Activated CD8-positive, alpha-beta memory T cell treated with anti-CD3 and anti-CD28 coated beads, Interleukin-2, amount 50 U/mL, for 24 hours (primary cell): Measurements from ENCODE around the gene ZNF428.
A peak's percentile ranks its signal among the peaks of the same experiment; 100 is the strongest.
"Not testable (repeated sequence)": the region's sequence is repeated elsewhere in the genome, so short reads cannot be mapped to it uniquely, and the experiment has no call there.

Source experiments
- DNase-seq: peaks from one replicate; pipeline ENCODE4 v3.0.0-alpha.2; 2020; ENCODE audit errors: extremely low read depth

Gene ZNF428

DNA sequence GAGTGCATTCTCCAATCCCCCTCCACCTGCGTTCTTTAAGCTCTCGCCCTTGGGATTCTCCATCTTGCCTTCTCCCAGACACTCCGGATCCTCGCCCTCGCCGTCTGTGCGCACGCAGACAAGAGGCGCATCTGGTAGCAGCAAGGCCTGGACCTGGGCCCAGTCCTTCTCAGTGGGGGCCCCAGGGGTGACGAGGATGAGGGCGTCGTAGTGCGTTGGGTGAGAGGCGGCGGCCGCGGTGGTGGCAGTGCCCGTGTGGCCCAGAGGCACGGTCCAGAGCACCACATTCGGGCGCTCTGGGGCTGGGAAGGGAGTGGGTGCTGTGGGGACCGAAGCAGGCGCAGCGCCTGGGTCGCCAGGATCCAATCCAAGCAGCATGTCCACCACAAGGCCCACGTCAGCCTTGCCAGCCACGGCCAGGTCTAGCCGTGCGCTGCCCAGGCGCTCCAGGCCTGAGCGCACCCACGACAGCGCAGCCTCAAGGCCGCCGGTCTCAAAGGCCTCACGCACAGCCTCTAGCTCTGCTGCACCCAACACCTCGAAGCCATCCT is 26.6 kb downstream of the ZNF428 start:
- no peak for DNase-seq

- no peak for DNase-seq
Observed at GRCh38 chr19:43591904-43592772, 27.3 kb downstream of the ZNF428 start.

GRCh38 chr19:43589678-43590077 is 29.8 kb downstream of the ZNF428 start:
- no peak for DNase-seq

DNA sequence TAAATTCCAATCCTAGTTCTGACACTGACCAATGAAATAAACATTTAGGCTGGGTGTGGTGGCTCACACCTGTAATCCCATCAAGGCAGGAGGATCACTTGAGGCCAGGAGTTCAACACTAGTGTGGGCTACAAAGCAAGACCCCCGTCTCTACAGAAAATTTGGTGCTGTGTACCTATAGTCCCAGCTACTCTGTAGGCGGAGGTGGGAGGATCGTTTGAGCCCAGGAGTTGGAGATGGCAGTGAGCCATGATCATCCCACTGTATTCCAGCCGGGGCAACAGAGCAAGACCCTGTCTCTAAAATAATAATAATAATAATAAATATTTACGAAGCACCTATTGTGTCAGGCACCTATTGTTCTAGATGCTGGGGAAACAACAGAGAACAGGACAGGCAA is 30.2 kb downstream of the ZNF428 start:
- DNase-seq, result no peak

DNA sequence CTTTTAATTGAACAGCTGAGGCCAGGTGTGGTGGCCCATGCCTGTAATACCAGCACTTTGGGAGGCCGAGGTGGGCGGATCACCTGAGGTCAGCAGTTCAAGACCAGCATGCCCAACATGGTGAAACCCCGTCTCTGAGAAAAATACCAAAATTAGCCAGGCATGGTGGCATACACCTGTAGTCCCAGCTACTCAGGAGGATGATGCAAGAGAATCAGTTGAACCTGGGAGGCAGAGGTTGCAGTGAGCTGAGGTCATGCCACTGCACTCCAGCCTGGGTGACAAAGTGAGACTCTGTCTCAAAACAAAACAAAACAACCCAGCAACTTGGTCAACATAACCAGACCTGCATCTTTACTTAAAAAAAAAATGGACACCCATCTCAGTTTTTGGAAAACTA is 32.4 kb downstream of the ZNF428 start:
- DNase-seq, result not testable (repeated sequence)

- no peak for DNase-seq
Observed at GRCh38 chr19:43586346-43586745, 33.1 kb downstream of the ZNF428 start.

DNA sequence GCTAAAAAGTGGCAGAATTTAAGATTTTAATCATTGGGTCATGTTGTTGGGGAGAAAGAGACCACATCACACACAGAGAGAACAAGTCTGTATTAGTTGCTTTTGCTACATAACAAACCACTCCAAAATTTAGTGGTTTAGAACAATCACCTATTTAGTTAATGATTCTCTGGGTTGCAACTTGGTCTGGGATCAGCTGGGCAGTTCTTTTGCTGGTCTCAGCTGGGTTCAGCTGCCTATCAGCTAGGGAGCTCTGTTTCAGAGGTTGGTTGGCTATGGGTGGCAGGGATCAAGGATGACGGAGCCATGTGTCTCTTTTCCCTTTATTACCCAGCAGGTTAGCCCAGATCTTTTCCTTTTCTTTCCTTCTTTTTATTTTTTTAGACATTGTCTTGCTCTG is 34.9 kb downstream of the ZNF428 start:
- no peak for DNase-seq

GRCh38 chr19:43582495-43582894 is 36.9 kb downstream of the ZNF428 start:
- no peak for DNase-seq

GRCh38 chr19:43581467-43581866 is 38.0 kb downstream of the ZNF428 start:
- DNase-seq, result no peak

GRCh38 chr19:43578787-43579186 is 40.6 kb downstream of the ZNF428 start:
- DNase-seq, result no peak

DNA sequence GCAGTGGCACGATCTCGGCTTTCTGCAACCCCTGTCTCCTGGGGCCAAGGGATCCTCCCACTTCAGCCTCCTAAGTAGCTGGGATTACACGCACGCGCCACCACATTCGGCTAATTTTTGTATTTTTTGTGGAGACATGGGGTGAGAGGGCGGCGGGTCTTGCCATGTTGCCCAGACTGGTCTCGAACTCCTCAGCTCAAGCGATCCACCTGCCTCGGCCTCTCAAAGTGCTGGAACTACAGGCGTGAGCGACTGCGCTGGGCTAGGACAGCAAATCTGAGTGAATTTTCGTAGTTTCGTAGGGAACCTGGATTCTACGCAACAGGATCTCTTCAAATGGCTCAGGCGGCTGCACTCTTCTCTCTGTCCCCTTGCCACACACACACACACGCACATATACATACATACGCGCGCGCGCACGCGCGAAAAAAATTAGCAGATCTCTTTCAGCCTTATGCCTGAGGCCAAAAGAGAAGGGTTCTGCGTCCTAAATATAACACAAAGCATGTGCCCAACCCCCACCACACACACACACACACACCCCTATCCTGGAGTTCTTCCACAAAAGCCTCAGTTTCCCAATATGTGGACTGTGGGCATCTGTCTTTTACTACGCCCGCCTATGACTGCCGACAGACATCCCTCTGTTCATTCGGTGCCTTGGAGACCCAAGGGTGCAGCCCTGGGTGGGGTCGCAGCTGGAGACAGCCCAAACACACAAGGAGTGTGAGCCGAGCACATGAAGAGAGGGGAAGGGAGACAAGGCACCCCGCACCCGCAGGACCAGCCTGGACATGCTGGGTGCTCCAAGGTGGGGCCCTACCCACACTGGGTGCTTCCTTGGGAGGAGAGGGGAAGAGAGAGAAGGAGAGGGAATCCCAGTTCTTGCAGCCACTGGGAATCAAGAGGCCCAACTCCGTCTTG is 43.2 kb downstream of the ZNF428 start:
- DNase-seq, result no peak

GRCh38 chr19:43575156-43575950 is 44.1 kb downstream of the ZNF428 start, which contains the start of the genes PINLYP and XRCC1:
PINLYP (plus strand) TSS chr19:43575801; CDS start chr19:43577192, 1,391 bp downstream.
XRCC1 (minus strand) TSS chr19:43575527; CDS start chr19:43575458, 69 bp downstream.
- DNase-seq, result peak; percentile 91

GRCh38 chr19:43574424-43575155 is 44.8 kb downstream of the ZNF428 start:
- DNase-seq, result no peak

- no peak for DNase-seq
Observed at GRCh38 chr19:43572171-43572588, 47.2 kb downstream of the ZNF428 start.

GRCh38 chr19:43570174-43570791 is 49.1 kb downstream of the ZNF428 start:
- DNase-seq, result no peak

- DNase-seq, result no peak
Observed at GRCh38 chr19:43569657-43570056, 49.8 kb downstream of the ZNF428 start.

DNA sequence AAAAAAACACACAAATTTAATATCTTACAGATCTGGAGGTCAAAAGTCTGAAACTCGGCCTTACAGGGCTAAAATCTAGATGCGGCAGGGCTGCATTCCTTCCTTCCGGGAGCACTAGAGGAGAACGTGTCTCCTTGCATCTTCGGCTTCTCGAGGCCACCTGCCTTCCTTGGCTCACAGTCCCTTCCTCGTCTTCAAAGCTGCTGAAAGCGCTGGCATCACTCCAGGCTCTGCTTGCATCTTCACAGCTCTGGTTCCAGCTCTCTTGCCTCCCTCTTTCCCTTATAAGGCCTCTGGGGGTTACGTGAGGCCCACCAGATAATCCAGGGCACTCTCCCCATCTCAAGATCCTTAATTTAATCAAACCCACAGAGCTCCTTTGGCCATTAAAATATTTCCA is 54.6 kb downstream of the ZNF428 start:
- DNase-seq, result no peak

GRCh38 chr19:43563816-43564457 is 55.5 kb downstream of the ZNF428 start:
- DNase-seq, result no peak

GRCh38 chr19:43562698-43563241 is 56.7 kb downstream of the ZNF428 start:
- DNase-seq, result peak; percentile 36
